Stimulated activated CD4-positive, alpha-beta T cell treated with anti-CD3 and anti-CD28 coated beads, Interleukin-1b, Interleukin-23, amount 100 ng/mL, for 4 hours (primary cell): ENCODE data around the gene PTPRM.
A peak's percentile ranks its signal among the peaks of the same experiment; 100 is the strongest.

ENCODE experiments used
- DNase-seq, 2 donors: peaks; one replicate each; pipeline ENCODE4 v3.0.0-alpha.2; 2020; ENCODE audit warnings: low read depth in 2 of 2

PTPRM gene

DNA sequence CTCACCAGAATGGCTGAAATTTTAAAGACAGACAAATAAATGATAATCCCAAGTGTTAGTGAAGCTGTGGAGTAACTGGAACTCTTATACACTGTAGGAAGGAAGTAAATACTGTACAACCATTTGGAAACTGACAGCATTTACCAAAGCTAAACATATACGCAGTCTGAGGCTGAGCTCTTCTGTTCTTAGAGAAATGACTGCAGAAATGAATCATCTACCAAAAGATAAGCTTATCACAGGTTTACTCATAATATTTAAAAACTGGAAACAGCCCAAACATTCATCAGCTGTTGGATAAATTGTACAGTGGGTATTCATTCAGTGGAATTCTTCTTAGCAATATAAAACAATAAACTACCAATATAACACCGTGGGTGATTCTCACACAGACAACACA lies 824.0 kb downstream of the PTPRM start:
- no peak for DNase-seq

DNA sequence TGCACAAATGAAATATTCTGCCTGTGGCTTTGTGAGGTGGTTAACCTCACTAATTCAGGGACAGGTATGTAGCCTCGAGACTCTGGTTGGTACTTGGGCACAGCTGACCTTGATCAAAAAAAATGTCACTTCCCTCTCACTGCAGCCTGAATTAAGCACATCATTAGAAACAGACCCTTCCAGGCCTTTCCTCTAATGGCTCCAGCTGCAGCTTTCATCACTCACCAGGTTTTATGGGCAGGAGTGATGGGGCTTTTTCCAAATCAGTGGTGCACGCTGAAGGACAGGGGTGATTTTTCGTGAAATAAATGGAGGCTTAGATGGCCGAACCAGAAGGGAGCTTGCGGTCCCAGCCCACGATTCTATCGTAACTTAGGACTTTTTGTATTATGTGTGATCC lies 829.1 kb downstream of the PTPRM start:
- DNase-seq: no peak

DNA sequence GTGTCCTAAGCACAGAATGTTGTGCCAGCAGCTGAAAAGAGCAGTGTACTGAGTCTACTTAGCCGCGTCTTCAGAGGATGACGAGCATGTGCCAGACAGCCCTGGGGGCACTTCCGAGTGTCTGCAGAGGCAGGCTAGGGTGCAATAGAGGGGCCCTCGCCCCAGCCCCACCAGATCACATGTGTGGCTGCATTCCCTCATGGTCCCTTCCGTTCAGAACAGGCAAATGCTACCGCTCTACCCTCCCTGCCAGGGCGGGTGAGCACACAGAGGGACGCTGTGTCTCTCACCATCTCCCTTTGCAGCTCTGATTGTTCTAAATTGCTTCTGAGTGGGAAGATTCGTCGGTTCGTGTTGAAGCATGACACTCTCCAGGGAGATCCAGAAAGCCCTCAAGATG lies 829.9 kb downstream of the PTPRM start:
- DNase-seq: no peak

DNA sequence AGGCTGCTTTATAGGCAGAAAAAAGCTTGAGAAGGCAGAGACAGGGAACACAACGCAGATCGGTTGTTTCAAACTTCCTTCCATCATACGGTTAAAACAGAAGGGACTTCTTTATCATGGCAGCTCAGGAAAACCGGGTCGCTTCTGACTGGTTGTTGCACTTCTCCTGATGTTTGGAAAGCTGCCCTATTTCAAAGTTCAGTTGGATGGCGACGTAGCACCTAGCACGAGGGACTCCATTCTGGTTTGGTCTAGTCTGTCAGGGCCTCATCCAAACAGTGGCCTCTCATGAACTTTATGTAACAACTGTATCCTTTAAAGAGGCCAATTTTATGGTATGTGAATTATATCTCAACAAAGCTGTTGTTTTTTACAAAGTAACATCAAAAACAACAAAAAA lies 832.0 kb downstream of the PTPRM start:
- no peak for DNase-seq

DNA sequence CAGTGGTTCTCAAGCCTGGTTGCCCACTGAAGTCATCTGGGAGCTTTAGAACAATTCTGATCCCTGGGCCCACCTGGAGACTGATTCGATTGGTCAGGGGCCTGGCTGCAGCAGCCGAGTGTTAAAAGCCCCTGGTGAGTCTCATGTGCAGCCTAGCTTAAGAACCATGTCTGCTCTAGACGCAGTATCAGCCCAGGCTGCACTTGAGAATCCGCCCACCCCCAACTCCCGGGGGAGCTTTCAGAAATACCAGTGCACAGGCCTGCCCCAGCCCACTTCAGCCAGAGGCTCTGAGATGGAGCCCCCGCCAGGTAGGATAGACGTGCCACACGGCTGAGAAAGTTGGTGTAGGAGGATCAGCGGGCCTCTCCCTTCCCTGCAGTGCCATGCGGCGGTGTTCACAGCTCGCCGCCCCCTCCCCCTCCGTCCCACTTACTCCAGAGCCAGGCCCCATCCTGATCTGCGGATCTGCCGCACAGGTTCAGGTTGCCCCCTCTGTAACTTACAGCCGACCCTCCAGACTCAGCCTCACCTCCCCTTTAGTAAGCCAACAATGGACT lies 833.2 kb downstream of the PTPRM start:
- DNase-seq: no peak

DNA sequence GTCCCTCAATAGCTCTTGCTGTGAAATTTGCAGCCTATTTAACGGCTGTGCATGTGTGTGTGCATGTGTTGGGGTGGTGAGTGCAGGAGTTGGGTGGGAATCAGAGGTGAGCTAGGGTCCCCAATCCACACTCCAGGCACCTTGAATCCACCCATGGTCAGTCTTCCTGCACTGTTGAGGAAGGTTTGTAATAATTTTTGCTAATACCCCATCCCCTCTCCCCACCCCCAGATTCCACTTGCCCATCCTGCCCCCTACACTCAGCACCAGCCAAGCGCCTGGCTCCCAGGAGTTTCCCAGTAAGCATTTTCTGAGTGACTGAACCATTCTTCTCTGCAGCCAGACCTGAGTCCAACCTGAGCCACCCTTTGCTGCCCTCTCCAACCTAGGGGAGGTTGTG lies 833.7 kb downstream of the PTPRM start:
- DNase-seq: no peak

DNA sequence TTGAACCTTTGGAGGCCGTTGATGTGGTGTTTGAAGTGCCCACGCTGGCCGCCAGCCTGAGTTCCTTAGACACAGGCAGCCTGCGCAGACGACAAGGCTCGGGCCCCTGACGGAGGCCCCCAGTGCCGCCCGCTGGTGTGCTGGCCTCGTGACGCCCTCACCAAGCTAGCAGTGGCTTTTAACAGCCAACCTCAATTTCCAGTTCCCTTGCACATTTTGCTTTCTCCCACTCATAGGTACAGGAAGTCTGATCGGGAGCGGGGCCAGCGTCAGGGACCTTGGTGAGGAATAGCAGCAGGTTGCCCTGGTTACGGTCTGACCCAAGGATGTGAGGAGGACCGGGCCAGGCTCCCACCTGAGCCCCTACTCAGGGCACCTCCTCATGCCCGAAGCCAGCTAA lies 834.5 kb downstream of the PTPRM start:
- DNase-seq: no peak

DNA sequence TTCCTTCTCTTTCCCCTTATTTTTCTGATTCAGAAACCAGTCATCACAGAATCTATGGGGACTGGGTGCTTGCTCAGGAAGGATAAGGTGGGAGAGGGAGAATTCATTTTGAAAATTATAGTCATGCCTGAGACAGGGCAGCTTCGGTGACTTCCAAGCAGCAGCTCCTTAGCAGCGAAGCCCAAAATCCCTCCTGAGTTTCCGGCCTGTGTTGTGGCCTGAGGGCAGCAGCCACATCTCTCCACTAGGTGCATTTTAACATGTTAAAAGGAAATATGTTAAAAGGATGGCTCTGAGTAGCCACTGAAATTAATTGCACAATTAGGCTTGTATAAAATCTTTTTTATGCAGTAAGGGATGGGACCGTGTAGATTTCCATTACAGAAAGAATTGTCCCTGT lies 835.1 kb downstream of the PTPRM start:
- DNase-seq: no peak

DNA sequence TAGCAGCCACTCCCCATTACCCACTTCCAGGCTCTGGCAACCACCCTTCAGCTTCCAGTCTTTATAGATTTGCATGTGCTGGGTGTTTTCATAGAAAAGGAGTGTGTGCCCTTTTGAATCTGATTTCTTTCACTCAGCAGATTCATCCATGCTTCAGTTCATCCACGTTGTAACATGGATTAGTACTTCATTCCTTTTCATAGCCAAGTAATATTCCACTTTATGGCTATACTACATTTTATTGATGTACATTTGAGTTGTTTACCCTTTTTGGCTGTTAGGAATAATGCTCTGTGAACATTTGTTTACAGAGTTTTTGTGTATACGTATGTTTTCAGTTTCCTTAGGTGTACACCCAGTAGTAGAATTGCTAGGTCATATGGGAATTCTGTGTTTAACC lies 836.6 kb downstream of the PTPRM start:
- no peak for DNase-seq

DNA sequence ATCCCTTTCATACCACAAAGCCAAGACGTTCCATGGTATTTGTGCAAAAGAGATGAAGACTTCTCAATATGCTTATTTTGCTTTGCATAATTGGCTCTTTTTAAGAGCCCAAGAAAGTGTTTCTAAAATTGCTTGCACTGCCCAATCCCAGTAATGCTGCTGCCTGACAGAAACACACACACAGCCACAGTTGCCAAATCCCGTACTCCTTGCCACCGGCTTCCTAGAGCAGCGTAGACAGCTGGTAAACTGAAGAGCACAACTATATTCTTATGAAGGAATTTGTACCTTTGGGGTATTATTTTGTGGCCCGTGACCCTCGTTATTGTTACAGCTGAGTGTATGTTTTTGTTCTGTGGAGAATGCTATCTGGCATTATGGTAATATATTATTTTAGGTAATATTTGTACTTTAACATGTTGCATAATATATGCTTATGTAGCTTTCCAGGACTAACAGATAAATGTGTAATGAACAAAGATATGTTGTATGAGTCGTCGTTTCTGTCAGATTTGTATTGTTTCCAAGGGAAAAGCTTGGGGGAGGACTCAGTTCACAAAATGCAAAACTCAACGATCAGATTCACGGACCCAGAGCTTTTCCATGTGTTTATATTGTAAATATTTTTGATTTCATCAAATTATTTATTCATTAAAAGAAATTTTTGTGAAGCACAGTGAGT lies 839.2 kb downstream of the PTPRM start:
- no peak for DNase-seq

DNA sequence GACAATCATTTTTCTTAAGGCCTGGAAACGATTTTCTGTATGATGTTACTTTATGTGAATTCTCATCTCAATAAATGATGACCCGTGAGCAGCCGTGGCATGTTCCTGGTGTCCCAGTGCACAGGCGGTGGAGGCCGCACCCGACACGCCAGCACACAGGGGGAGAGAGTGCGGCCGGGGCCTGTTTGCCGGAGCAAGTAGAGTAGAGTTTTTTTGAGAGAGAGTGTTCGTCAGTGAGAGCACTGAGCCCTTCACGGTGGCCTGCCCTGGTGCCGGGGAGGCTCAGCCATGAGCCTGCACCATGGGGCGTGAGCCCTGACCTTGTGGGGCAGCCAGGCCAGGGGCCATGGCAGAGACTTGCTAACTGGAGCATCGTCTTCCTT lies 839.7 kb downstream of the PTPRM start:
- DNase-seq: no peak

DNA sequence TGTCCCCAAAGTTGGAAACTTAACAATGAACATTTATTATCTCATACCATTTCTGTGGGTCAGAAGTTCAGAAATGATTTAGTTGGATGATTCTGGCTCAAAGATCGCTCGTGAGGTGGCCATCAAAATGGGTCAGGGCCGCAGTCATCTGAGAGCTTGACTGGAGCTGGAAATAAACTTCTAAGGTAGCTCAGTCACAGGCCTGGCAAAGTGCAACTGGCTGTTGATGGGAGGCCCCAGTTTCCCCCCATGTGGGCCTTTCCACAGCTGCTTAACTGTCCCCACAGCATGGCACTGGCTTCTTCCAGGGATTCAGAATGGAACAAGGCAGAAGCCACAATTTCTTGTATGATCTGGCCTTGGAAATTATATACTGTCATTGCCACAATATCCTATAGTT lies 842.0 kb downstream of the PTPRM start:
- no peak for DNase-seq

DNA sequence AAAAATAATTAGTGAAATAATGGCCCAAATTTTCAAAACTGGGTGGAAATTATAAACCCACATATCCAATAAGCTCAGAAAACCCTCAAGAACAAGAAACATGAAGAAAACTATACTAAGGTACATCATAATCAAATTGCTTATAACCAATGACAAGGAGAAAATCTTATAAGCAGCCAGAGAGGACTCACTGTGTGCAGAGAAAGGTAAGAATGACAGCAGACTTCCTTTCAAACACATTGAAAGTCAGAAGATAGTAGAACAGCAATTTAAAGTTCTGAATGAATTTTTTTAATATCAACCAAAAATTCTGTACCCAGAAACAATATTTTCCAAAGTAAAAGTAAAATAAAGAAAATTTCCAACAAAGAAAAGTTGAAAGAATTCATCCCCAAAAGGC lies 844.4 kb downstream of the PTPRM start:
- DNase-seq: no peak

DNA sequence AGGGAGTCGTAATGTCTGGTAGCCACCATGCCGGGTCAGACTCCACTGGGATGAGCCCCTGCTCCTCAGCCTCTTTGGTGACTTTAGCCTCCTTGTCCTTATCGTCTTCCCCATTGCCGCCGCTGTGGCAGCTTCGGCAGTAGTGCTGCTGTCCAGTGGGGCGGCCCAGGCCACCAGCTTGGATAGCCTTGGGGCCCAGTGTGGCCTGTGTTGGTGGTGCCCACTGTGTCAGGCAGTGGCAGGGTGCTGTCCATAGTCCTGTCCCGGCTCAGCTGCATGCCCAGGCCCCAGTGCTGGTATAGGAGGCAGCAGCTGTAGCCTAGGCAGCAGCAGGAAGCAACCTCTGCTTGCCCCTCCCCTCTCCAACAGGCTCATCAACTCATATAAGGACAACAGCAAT lies 845.0 kb downstream of the PTPRM start:
- DNase-seq: no peak

DNA sequence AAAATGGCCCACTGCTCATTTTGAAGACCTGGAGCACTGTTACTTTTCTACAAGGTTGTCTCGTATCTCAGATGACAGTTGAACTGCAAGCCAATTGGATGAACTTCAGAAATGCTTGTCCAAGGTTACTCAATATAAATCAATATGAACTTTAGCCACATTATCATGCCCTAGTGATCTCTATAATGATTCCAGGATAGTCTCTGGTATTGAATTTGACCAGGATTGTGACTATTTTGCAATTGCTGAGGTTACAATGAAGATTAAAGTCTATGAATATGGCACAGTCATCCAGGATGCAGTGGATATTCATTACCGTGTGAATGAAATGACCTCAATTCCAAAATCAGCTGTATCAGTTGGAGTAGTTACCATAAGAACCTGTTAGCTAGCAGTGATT lies 846.1 kb downstream of the PTPRM start:
- no peak for DNase-seq

DNA sequence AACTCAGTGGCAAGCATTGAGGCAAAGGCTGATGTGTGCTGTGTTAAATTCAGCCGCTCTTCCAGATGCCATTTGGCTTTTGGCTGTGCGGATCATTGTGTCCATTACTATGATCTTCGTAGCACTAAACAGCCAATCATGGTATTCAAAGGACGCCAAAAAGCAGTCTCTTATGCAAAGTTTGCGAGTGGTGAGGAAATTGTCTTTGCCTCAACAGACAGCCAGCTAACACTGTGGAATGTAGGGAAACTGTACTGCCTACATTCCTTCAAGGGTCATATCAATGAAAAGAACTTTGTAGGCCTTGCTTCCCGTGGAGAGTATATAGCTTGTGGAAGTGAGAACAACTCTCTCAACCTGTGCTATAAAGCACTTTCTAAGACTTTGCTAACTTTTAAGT lies 846.6 kb downstream of the PTPRM start:
- no peak for DNase-seq

DNA sequence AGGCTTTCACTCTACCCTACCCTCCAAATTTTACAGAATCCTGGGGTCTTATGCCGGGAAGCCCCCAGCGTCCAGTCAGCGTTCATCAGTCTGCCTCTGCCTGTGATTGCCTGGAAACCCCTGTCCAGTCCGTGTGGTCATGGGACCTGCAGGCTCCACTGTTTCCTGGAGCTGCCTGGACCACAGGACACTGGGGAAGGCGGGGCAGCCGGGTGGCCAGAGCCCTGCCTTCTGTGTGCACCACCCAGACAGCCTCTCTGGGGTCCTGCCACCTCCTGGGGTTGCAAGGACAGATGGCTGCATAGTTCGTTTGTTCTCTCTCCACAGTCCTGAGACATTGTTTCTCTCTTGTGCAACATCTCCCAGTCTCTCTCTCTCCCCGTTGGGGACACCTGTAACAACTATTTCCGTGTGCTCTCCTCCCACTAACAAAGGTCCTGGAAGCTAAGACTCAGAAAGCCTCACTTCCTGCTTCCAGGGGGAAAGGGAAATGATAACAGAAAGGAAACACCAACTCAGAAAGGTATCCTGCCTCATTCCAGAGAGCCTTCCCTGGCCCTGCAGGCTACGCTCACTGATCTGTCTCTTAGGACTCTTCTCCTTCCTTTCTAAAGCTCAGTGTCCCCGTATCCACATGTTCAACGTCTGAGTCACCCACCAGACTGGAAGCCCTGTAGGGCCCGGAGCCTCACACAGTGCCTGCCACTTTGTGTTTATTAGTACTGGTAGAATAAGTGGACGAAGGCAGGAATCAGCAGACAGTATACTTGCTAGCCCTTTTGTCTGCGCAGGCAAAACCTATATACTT lies 849.3 kb downstream of the PTPRM start:
- DNase-seq: no peak

DNA sequence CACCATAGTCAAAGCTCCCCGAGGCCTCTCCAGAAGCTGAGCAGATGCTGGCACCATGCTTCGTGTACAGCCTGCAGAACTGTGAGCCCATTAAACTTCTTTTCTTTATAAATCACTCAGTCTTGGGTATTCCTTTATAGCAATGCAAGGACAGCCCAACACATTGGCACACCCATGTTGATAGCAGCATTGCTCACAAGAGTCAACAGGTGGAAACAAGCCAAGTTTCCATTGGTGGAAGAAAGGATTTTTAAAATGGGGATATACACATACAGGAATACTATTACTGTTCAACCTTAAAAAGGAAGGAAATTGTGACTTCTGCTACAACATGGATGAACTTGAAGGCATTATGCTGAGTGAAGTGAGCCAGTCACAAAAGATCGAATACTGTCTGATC lies 855.3 kb downstream of the PTPRM start:
- no peak for DNase-seq

DNA sequence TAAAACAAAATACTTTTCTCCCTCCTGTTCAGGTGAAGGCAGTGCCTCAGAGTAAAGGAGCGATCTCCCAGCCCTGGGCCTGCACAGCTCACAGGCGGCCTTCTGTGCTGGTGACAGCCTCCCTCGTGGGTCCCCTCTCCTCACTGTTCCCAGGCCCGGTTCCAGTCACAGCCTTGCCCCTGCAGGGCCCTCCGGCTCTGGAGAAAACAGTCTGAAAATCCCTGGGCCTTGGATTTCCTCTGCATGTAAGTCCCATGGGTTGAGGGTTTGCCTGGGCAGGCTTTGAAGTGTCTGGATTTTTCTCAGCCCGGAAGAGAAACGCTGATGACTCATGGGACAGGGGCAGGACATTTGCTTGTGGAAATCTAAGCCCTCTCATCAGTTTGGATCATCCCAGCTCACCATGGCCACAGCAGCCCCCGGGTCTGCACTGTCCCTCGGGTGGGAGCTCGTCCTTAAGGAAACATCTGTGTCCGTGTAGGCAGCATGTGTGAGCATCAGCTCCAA lies 856.0 kb downstream of the PTPRM start:
- DNase-seq: no peak

DNA sequence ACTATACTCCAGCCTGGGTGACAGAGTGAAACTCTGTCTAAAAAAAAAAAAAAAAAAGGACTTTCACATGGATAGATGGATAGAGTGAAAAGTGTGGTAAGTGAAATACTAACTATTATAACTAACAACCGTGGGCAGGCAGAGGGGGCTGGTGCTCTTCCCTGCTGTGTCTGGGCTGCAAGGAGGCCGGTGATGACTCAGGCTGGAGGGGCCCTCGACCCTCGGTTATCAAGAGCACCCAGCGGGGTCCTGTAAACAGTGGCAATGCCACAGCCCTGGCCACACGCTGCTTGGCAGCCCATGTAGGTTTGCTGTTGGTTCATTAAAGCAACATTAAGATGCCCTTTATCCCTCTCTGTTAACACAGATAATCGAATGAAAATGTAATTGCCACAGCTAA lies 857.4 kb downstream of the PTPRM start:
- no peak for DNase-seq

DNA sequence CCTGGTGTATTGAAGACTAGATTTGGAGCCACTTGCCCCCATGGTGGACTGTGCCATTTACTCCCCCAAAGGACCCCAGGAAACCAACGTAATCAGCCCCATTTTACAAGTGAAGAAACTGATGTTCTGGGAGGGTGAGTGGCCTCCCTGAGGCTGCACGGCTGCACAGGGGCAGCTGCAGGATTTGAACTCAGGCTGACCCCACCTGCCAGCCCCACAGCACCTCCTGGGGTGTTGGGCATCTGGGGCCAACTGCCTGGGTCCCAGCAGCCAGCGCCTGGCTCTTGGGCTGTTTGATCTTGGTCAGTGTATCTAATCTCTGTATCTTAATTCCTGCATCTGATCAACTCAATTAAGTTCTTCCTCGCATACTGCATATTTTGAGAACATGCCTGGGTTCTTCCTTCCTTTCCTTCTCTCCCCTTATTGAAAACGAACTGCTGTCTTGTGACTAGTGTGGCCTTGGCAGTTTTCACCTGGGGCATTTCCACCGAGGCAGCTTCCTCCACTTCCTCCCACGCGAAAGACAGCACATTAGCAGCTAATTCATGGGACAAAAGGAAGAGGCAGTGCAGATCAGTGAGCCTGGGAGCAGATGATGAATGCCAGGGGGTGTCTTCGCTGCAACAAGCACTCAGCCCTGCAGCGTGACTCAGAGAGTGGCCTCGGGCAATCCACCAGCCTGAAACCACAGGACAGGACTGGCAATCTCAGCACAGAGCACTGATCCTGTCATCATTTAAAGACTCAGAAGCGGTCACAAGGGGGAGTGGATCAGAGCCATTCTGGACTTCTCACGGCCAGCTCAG lies 858.0 kb downstream of the PTPRM start:
- DNase-seq: no peak

DNA sequence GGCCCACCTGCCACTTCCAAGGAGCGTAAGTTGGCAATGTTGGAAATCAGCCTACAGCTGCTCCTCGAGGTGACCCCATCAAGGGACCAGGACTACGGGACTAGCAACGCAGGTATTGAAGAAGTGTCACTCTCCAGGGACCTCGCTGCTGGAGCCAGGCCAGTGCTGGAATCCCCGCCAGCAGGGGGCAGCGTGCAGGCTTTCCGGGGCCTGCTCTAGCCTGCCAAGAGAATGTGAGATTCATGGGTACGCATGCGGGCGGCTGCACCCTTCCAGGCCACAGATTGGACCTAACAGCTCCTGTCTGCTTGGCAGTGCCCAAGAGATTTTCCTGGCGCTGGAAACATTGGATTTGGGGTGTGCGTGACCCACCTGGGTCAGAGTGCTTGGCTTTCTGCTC lies 859.3 kb downstream of the PTPRM start:
- peak in 1 of 2 donors; percentile 3 for DNase-seq
